Measurements from ENCODE around the gene NUDT2. TPM values are rescaled to one million over a fixed set of nuclear protein-coding genes. Genes with fewer than 3 reads are reported as not detected.

Gene NUDT2
- total and polyA plus RNA-seq, 2 of the 4 experiments (the other 2 are of a cell fraction), result 36.6 to 45.0 TPM

DNA sequence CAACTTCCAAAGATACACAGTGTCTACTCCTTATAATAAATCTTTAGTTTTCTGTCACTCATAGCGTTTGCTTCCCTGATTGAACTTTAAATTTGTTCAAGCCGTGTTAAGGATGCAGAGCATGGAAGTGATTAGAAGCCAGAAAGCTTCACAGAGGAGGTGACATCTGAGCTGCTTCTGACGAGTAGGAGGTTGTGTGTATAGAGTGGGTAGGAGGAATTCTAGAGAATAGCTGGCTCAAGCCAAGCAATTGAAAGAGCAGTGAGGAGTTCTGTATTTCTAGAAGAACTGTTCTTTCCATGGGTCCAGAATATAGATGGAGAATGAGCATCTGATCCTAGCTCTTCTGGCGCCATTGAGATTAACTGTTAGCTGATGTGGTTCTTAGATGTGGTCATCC lies 6.0 kb downstream of the NUDT2 start:
- no peak overlapping the region for H2AFZ ChIP-seq (replicated peaks; ENCODE audit: low read length, poor library complexity)
- ChIA-PET CTCF (interaction anchor here (1.0 kb wide), 1 partner anchor 9 kb away, joined by 3 read pairs; no protein-coding TSS in a partner anchor), POLR2A (ENCODE audit: unreplicated experiment) (no interaction called here)
- H2BK20ac ChIP-seq (ENCODE audit: low read depth, low read length), result no peak overlapping the region
- no peak overlapping the region for H2AK5ac ChIP-seq (ENCODE audit: low read depth, low read length)
- H3K4me3 ChIP-seq (ENCODE audit: insufficient read depth, low read depth, low read length), result no peak overlapping the region
- no peak overlapping the region for H3K56ac ChIP-seq (ENCODE audit: extremely low read depth, insufficient read depth, low read length)
- H3K14ac ChIP-seq (replicated peaks; ENCODE audit: low read depth, low read length), result no peak overlapping the region
- intact Hi-C loops (cut with micrococcal nuclease) (no loop called here), dilution Hi-C loops (cut with HindIII; ENCODE audit: low sequenced_read_pairs, unreplicated experiment) (no loop called here), in situ Hi-C loops (cut with MboI; ENCODE audit: low sequenced_read_pairs) (no loop called here)
- DNase-seq (no peak), ATAC-seq (ENCODE audit: low read depth) (no peak)
- H3K9me3 ChIP-seq (ENCODE audit: control insufficient read depth, insufficient read depth, low read length), result no peaks in the 10 kb centered on the region
- H3K4me2 ChIP-seq (ENCODE audit: low read depth, low read length), result no peak overlapping the region
- TF ChIP-seq FOS (IDR thresholded peaks at IDR 0.05; ENCODE audit: low read depth, low read length), result no peak
- TF ChIP-seq RCOR1 (IDR thresholded peaks at IDR 0.05; ENCODE audit: insufficient replicate concordance, low read length), result no peak
- TF ChIP-seq NFE2L2 (IDR thresholded peaks at IDR 0.05; ENCODE audit: low read depth, low read length), result no peak
- TF ChIP-seq CHD1 (IDR thresholded peaks at IDR 0.05; ENCODE audit: low read depth, low read length), result no peak
- no peak for TF ChIP-seq SMC3 (IDR thresholded peaks at IDR 0.05; ENCODE audit: low read depth, low read length)
- TF ChIP-seq RFX5 (IDR thresholded peaks at IDR 0.05; ENCODE audit: low read depth, low read length), result no peak
- TF ChIP-seq CEBPB (IDR thresholded peaks at IDR 0.05; ENCODE audit: low read depth, low read length), result no peak
- TF ChIP-seq MAZ (IDR thresholded peaks at IDR 0.05; ENCODE audit: borderline replicate concordance, low read depth, low read length), result no peak
- TF ChIP-seq MXI1 (IDR thresholded peaks at IDR 0.05; ENCODE audit: borderline replicate concordance, low read depth, low read length), result no peak
- TF ChIP-seq, protein P1, sequence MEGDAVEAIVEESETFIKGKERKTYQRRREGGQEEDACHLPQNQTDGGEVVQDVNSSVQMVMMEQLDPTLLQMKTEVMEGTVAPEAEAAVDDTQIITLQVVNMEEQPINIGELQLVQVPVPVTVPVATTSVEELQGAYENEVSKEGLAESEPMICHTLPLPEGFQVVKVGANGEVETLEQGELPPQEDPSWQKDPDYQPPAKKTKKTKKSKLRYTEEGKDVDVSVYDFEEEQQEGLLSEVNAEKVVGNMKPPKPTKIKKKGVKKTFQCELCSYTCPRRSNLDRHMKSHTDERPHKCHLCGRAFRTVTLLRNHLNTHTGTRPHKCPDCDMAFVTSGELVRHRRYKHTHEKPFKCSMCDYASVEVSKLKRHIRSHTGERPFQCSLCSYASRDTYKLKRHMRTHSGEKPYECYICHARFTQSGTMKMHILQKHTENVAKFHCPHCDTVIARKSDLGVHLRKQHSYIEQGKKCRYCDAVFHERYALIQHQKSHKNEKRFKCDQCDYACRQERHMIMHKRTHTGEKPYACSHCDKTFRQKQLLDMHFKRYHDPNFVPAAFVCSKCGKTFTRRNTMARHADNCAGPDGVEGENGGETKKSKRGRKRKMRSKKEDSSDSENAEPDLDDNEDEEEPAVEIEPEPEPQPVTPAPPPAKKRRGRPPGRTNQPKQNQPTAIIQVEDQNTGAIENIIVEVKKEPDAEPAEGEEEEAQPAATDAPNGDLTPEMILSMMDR (conservative IDR thresholded peaks at IDR 0.05; ENCODE audit: low read depth, low read length), result no peak
- TF ChIP-seq, protein P2, sequence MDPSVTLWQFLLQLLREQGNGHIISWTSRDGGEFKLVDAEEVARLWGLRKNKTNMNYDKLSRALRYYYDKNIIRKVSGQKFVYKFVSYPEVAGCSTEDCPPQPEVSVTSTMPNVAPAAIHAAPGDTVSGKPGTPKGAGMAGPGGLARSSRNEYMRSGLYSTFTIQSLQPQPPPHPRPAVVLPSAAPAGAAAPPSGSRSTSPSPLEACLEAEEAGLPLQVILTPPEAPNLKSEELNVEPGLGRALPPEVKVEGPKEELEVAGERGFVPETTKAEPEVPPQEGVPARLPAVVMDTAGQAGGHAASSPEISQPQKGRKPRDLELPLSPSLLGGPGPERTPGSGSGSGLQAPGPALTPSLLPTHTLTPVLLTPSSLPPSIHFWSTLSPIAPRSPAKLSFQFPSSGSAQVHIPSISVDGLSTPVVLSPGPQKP (IDR thresholded peaks at IDR 0.05; ENCODE audit: borderline replicate concordance, low read depth, low read length), result no peak
- no peak for TF ChIP-seq BHLHE40 (IDR thresholded peaks at IDR 0.05; ENCODE audit: low read depth, low read length)
- TF ChIP-seq, protein P3, sequence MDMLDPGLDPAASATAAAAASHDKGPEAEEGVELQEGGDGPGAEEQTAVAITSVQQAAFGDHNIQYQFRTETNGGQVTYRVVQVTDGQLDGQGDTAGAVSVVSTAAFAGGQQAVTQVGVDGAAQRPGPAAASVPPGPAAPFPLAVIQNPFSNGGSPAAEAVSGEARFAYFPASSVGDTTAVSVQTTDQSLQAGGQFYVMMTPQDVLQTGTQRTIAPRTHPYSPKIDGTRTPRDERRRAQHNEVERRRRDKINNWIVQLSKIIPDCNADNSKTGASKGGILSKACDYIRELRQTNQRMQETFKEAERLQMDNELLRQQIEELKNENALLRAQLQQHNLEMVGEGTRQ (IDR thresholded peaks at IDR 0.05; ENCODE audit: low read depth, low read length), result no peak
- no peak overlapping the region for H4K5ac ChIP-seq (ENCODE audit: low read depth, low read length)
- WGBS, 2 experiments (ENCODE audit: extremely low coverage in 2 of 2, insufficient read length in 1 of 2), result no CpG with 5 or more reads among the region's 4 CpGs
- H3K4me1 ChIP-seq (ENCODE audit: control insufficient read depth, insufficient read depth, low read length), result no peaks in the 10 kb centered on the region
- no peak overlapping the region for H2BK5ac ChIP-seq (ENCODE audit: low read depth, low read length, poor library complexity, severe bottlenecking)
- H3K27ac ChIP-seq (ENCODE audit: insufficient read depth, low read length), result no peak overlapping the region
- no peak overlapping the region for H3K9ac ChIP-seq (ENCODE audit: low read depth, low read length)
- no peak overlapping the region for H2BK15ac ChIP-seq (ENCODE audit: low read depth, low read length)
- no peak overlapping the region for H4K91ac ChIP-seq (ENCODE audit: insufficient read depth, low read depth, low read length)
- BruUV-seq (replicated peaks), result no TSS peak
- no peak overlapping the region for H4K8ac ChIP-seq (ENCODE audit: low read depth in 2 of 2, low read length in 2 of 2)
- H3K18ac ChIP-seq (ENCODE audit: low read depth, low read length), result no peak overlapping the region
- H2BK120ac ChIP-seq (ENCODE audit: low read depth, low read length), result no peak overlapping the region
- H3K27me3 ChIP-seq (ENCODE audit: control insufficient read depth, insufficient read depth, low read length), result no peaks in the 10 kb centered on the region
- no peaks in the 10 kb centered on the region for H3K9me1 ChIP-seq (ENCODE audit: insufficient read depth, low read length)
- H3K23ac ChIP-seq (ENCODE audit: low read depth, low read length), result no peak overlapping the region
- H3K36me3 ChIP-seq (ENCODE audit: control insufficient read depth, insufficient read depth, low read length), result peaks cover 20% of the 10 kb centered on the region
- no peak overlapping the region for H2AK9ac ChIP-seq (replicated peaks; ENCODE audit: low read depth, low read length, poor library complexity)
- no peak overlapping the region for H3K4ac ChIP-seq (ENCODE audit: low read depth, low read length)
- H4K20me1 ChIP-seq (ENCODE audit: insufficient read depth, low read length), result peaks cover 3% of the 10 kb centered on the region; the same call in 1 of the 2 replicates
- peaks cover 25 to 49% of the 10 kb centered on the region in 2 experiments for H3K79me1 ChIP-seq (ENCODE audit: low read depth in 1 of 2, low read length in 2 of 2)
